Nephron (organoid): Measurements from ENCODE around the gene SNRNP25.

Experiments
- H3K27ac Mint-ChIP-seq, 3 experiments: 2 replicates each; pipeline ENCODE4 v1.8.0; 2020; ENCODE audit warnings: mixed read lengths in 3 of 3, mild to moderate bottlenecking in 2 of 3, moderate library complexity in 1 of 3
- H3K27me3 Mint-ChIP-seq: 2 replicates; pipeline ENCODE4 v1.8.0; 2021; ENCODE audit warnings: low read depth, mild to moderate bottlenecking, moderate library complexity, mixed read lengths
- H3K36me3 Mint-ChIP-seq: 2 replicates; pipeline ENCODE4 v1.8.0; 2020; ENCODE audit warnings: low read depth, mixed read lengths
- H3K4me1 Mint-ChIP-seq: 2 replicates; pipeline ENCODE4 v1.8.0; 2020; ENCODE audit warnings: mixed read lengths
- H3K4me3 Mint-ChIP-seq, 3 experiments: 2 replicates each; pipeline ENCODE4 v1.8.0; 2020; ENCODE audit warnings: mild to moderate bottlenecking in 3 of 3, mixed read lengths in 3 of 3, moderate library complexity in 2 of 3
- H3K9me3 Mint-ChIP-seq: 2 replicates; pipeline ENCODE4 v1.8.0; 2020; ENCODE audit warnings: mixed read lengths
- CTCF ChIP-seq, 3 experiments: fragments of 200-600 bp; sonication (generic); IDR thresholded peaks; one replicate each; pipeline ENCODE4 v1.5.0; 2021; ENCODE audit warnings: antibody characterized with exemption in 3 of 3; ENCODE audit not compliant: unreplicated experiment in 3 of 3

Gene SNRNP25

GRCh38 chr16:54237-54581 is 581 bp downstream of the SNRNP25 start:
- TF ChIP-seq CTCF (IDR thresholded peaks at IDR 0.05; ENCODE audit: unreplicated experiment in 3 of 3): no peak
- peaks cover 33% of the 10 kb centered on the region for H3K36me3 Mint-ChIP-seq
- H3K27ac Mint-ChIP-seq: no peak overlapping the region
- no peaks in the 10 kb centered on the region for H3K9me3 Mint-ChIP-seq
- H3K27me3 Mint-ChIP-seq: no peaks in the 10 kb centered on the region
- peak overlapping the region; percentile 90 to 96 (median 94) for H3K4me3 Mint-ChIP-seq
- H3K4me1 Mint-ChIP-seq: peaks cover 16% of the 10 kb centered on the region

GRCh38 chr16:55571-56136 is 2.0 kb downstream of the SNRNP25 start:
- Mint-ChIP-seq H3K4me3 (peak overlapping the region; percentile 90 to 96 (median 94)), H3K27ac (no peak overlapping the region), H3K9me3 (no peaks in the 10 kb centered on the region), H3K36me3 (peaks cover 33% of the 10 kb centered on the region), H3K4me1 (peaks cover 16% of the 10 kb centered on the region), H3K27me3 (no peaks in the 10 kb centered on the region)
- TF ChIP-seq CTCF (IDR thresholded peaks at IDR 0.05; ENCODE audit: unreplicated experiment in 3 of 3): no peak

GRCh38 chr16:56231-56927 is 2.8 kb downstream of the SNRNP25 start:
- TF ChIP-seq CTCF (IDR thresholded peaks at IDR 0.05; ENCODE audit: unreplicated experiment in 3 of 3): no peak
- H3K27me3 Mint-ChIP-seq: no peaks in the 10 kb centered on the region
- peaks cover 28% of the 10 kb centered on the region for H3K36me3 Mint-ChIP-seq
- H3K4me3 Mint-ChIP-seq: peak overlapping the region; percentile 72 to 90 (median 76)
- no peak overlapping the region for H3K27ac Mint-ChIP-seq
- peaks cover 10% of the 10 kb centered on the region for H3K4me1 Mint-ChIP-seq
- no peaks in the 10 kb centered on the region for H3K9me3 Mint-ChIP-seq

- Mint-ChIP-seq H3K27me3 (no peaks in the 10 kb centered on the region), H3K36me3 (peaks cover 26% of the 10 kb centered on the region), H3K4me3 (no peak overlapping the region), H3K9me3 (no peaks in the 10 kb centered on the region), H3K4me1 (peaks cover 7% of the 10 kb centered on the region), H3K27ac (no peak overlapping the region)
- no peak for TF ChIP-seq CTCF (IDR thresholded peaks at IDR 0.05; ENCODE audit: unreplicated experiment in 3 of 3)
These were observed 4.1 kb downstream of the SNRNP25 start for GRCh38 chr16:57711-58110.

GRCh38 chr16:58491-59439 is 5.1 kb downstream of the SNRNP25 start:
- no peak for TF ChIP-seq CTCF (IDR thresholded peaks at IDR 0.05; ENCODE audit: unreplicated experiment in 3 of 3)
- Mint-ChIP-seq H3K4me1 (peaks cover 4% of the 10 kb centered on the region), H3K36me3 (peaks cover 26% of the 10 kb centered on the region), H3K27ac (no peak overlapping the region), H3K9me3 (no peaks in the 10 kb centered on the region), H3K27me3 (no peaks in the 10 kb centered on the region), H3K4me3 (no peak overlapping the region)
